DMS114 treated with DMSO at 0.1 percent for 48 hours (cell line): ENCODE measurements around the gene APOLD1.
"Not testable (repeated sequence)": the region's sequence is repeated elsewhere in the genome, so short reads cannot be mapped to it uniquely, and the experiment has no call there.

Experiments used
- DNase-seq: peaks from one replicate; lab custom pipeline; 2025; ENCODE audit not compliant: unreplicated experiment; lab: John Stamatoyannopoulos, UW

Gene APOLD1

GRCh38 chr12:12786351-12786705 is 869 bp downstream of the APOLD1 start:
- no peak for DNase-seq

GRCh38 chr12:12786706-12787601 is 1.5 kb downstream of the APOLD1 start:
- DNase-seq: peak; percentile 68

DNA sequence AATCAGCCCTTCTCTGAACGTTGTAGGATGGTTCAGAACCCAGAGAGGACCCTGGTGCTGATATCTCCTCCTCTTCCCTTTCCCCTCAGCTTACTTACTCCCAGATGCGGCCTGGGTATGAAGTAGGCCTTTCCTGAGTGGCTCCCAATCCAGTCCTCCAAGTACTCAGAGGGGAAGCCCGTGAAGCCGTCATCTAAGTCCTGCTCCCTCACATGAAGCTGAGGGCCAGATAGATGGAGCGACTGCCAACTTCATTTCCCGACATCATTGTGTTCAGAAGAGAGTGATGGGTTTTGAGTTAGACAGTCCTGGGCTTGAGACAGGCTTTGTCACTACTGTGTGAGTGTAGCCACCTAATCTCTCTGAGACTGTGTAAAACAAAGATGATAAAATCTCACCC is 2.7 kb downstream of the APOLD1 start:
- DNase-seq: no peak

DNA sequence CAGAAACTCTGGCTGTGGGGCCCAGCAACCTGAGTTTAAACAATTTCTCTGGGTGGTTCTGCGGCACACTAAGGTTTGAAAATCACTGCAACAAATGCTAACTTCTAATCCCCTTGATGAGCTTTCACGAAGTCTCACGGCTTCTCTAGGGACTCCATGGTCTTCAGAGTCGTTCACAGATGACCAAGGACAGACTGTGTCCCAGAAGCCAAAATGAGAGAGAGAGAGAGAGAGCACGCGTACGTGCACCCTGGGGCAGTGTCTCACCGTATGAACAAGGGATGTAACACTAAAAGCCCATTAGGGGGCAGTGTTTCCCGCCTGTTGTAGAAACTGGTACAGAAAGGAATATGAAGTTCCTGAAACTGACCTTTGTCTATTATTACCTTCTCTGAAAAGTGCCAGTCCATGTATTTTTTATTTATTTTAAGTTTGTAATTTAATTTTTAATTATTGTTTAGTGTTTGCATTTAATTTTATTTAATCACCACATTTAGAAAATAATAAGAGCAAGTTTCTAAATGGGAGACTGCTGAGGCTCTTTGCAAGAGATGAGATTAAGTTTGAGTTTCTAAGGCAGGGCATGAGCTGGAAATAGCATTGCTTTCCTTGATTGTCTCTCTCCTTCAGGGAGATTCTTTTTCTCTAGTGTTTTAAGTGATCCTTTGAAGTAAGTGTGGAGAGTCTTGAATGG is 3.4 kb downstream of the APOLD1 start:
- peak; percentile 74 for DNase-seq

DNA sequence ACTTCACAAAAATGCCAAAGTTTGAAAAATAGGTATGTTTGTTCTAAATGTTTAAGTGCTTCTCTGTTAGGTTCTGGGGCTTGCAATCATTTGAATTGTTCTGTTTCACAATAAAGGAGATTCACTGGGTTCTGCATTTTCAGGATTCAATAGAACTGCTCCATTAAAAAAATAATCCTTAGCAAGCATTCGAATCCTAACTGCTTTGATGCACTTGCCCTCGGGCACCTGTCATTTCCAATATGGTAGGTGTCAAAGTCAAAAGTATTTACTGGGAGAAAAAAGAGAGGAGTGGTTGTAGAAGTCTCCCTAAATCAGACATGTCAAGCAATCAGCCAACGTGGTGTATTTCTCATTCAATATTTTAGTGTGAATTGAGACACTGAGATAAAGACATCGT is 5.5 kb downstream of the APOLD1 start:
- DNase-seq: no peak

DNA sequence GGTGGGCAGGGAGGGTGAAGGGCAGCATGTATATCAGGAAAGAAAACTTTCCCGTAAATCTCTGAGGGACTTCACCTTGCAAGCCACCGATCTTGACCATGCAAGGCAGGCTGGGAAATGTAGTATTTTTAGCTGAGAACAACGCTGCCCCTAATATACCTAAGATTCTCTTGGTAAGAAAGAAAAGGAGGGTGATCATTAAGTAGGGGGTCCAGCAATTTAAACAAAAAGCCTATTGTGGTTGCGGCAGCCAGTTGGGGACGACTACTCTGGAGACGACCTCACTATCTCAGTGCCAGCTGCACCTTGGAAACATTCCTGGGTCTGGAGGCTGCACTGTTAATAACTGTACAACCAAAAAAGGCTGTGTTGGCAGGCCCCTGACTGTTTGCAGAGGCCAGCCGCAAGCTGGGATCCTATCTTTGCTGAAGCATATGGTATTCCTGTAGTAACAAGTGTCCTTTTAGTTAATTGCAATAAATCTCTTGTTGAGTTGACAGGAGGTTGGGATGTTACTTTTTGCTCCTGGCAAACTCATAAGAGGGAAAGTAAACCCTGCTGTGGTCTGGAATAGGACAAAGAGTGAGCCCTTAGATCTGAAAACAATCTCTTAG is 6.4 kb downstream of the APOLD1 start:
- DNase-seq: no peak

- DNase-seq: no peak
These were observed 7.0 kb downstream of the APOLD1 start for GRCh38 chr12:12792421-12792820.

DNA sequence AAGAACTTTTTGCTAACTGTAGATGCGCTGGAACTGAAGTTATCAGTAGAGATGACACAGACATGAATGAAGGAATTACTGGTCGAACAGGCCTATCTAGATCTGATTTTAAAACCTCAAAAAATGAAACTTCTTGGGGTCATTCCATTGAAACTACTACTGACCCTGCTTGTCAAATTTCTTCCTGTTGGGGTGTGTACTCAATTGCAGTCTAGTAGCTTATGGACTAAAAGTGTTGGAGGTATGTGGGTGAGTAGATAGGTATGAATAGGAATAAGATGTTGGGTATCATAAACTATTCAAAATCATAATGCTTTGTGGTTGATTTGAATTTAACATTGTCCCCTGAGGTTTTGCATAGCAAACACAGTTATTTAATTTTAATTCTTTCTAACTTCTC is 9.2 kb downstream of the APOLD1 start:
- DNase-seq: no peak

DNA sequence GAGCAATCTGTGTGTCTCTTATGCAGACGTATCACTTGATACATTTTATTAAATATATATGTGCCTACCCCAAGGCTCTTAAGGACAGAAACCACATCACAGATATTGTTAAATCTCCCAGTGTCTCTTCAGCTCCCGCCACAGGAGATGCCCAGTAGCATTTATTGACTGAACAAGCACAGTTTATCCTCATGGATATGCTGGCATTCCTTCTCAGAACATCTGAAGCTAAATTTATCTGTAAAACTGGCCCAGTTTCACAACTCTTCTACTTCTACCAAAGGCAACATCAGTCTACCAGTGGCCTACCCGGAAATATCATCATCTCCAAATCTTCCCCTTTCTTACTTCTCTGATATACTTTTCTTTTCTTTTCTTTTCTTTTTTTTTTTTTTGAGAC is 10.7 kb downstream of the APOLD1 start:
- no peak for DNase-seq

DNA sequence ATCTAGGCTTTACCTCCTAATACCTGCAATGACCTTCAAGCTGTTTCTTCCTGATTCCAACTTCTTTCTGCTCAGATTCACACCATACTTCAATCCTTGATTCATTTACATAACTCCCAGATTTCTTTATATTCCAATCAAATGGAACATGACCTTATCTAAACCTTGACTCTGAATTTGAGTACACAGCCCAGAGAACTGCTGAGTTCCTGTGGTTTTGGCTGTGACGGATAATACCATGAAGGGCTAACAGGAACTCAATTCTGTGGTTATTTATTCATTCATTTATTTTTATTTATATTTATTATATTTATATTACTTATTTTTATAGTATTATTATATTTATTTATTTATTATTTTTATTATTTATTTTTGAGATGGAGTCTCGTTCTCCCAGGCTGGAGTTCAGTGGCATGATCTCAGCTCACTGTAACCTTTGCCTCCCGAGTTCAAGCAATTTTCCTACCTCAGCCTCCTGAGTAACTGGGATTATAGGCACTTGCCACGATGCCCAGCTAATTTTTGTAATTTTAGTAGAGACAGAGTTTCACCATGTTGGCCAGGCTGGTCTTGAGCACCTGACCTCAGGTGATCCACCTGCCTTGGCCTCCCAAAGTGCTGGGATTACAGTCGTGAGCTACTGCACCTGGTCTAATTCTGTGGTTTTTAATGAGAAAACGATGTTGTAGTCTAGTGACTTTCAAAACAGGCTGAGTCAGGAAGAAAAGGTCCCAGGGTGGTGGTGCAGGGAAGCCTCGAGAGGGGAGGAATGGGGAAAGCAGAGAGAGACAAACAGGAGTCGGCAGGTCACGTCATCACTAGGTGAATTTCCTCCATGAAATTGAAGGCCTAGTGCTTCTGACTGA is 11.7 kb downstream of the APOLD1 start:
- DNase-seq: no peak

DNA sequence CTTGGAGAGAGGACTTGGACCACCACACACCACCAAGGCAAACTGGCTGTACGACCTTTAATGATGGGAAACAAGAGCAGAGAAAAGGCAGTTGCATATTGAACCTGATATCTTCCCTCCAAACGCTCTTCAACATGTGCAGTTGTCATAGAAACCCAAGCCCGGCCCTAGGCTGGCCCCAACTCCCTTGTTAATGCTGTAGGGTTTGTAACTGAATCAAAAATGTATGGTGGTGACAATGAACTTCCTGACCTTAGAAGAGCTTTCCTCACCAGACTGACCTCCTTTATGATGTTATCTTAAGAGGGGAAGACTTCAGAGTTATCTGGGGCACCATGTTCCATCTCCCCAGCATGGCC is 12.3 kb downstream of the APOLD1 start:
- no peak for DNase-seq

GRCh38 chr12:12798480-12798879 is 13.0 kb downstream of the APOLD1 start:
- no peak for DNase-seq

- DNase-seq: no peak
These were observed 13.9 kb downstream of the APOLD1 start for GRCh38 chr12:12799163-12799920.

- DNase-seq: no peak
These were observed 15.1 kb downstream of the APOLD1 start for GRCh38 chr12:12800406-12801180.

DNA sequence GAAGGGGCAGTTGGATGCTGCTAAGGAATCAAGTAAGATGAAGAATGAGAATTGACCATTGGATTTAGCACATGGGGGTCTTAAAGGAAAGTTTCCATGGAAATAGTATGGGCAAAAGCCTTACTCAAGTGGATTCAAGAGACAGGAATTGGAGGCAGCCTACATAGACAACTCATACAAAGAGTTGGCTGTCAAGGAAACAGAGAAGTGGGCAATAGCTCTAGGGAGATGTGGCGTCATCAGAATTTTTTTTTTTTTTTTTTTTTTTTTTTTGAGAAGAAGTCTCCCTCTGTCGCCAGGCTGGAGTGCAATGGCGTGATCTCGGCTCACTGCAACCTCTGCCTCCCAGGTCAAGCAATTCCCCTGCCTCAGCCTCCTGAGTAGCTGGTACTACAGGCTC is 16.2 kb downstream of the APOLD1 start:
- DNase-seq: not testable (repeated sequence)

DNA sequence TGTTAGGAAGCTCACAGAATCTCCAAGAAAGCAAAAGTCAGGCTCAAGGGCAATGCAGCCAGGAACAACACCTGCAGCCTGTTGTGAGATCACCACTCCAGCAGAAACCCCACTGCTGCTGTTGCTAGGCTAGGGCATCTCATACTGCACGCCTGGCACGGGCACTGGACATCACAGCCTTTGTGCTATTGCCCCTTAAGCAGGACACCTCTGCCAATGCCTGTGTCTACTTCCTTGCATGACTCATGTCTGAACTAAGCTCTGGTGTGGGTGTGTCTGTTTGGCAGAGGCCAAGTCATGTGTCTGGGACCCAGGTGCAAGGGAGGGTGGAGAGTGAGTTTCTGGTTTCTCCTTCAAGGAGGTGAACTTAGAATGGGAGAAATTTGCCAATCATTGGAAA is 17.7 kb downstream of the APOLD1 start:
- no peak for DNase-seq

- no peak for DNase-seq
These were observed 18.6 kb downstream of the APOLD1 start for GRCh38 chr12:12804011-12804410.

DNA sequence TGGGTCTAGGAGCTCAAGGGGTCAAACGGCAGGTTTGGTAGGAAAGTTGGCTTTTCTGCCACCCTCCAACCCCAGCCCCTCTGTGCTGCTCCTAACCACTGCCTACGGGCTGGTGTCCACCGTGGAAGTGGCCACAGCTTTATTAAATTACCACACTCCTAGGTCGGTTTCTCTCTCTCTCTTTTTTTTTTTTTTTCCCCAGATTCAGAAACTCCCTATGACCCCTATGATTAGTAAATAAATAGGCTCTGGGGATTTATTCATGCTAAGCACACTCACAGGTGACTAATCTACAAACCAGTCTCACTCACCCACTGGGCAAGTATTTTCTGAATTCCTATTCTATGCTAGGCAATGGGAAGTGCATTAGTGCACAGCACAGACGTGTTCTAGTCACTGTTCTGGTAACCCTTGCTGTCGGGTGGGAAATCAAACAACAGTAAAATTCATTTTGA is 19.0 kb downstream of the APOLD1 start:
- DNase-seq: no peak

GRCh38 chr12:12806784-12807516 is 21.5 kb downstream of the APOLD1 start:
- no peak for DNase-seq
